ENCODE results near the gene LRRC75B. TPM values are rescaled to one million over a fixed set of nuclear protein-coding genes. Genes with fewer than 3 reads are reported as not detected.
"Not testable (repeated sequence)": the region's sequence is repeated elsewhere in the genome, so short reads cannot be mapped to it uniquely, and the experiment has no call there.

Gene LRRC75B
- 33.3 TPM for polyA plus RNA-seq (ENCODE audit: insufficient read length)
- long read RNA-seq, donor 1, transcript LRRC75B-201 (4 exons, 1,238 nt): major isoform, 10 of 375 reads
- long read RNA-seq, donor 1, partial matches to known transcripts: 361 of 375 reads
- long read RNA-seq, donor 1, other reads (novel, unspliced or antisense): 0 of 375 reads
- long read RNA-seq, donor 2, transcript LRRC75B-206 (2 exons, 957 nt): major isoform, 5 of 19 reads
- long read RNA-seq, donor 2, partial matches to known transcripts: 6 of 19 reads
- long read RNA-seq, donor 2, other reads (novel, unspliced or antisense): 0 of 19 reads
- long read RNA-seq, donor 3, partial matches to known transcripts: 0 of 8 reads
- long read RNA-seq, donor 3, other reads (novel, unspliced or antisense): 0 of 8 reads
- long read RNA-seq, donor 4, partial matches to known transcripts: 0 of 2 reads
- long read RNA-seq, donor 4, other reads (novel, unspliced or antisense): 0 of 2 reads
- long read RNA-seq, donor 5, transcript LRRC75B-201 (4 exons, 1,238 nt): major isoform, 7 of 16 reads
- long read RNA-seq, donor 5, partial matches to known transcripts: 5 of 16 reads
- long read RNA-seq, donor 5, other reads (novel, unspliced or antisense): 0 of 16 reads
- long read RNA-seq, donor 6, transcript LRRC75B-201 (4 exons, 1,238 nt): major isoform, 9 of 14 reads
- long read RNA-seq, donor 6, partial matches to known transcripts: 0 of 14 reads
- long read RNA-seq, donor 6, other reads (novel, unspliced or antisense): 0 of 14 reads
- long read RNA-seq, donor 7, partial matches to known transcripts: 22 of 27 reads
- long read RNA-seq, donor 7, other reads (novel, unspliced or antisense): 0 of 27 reads
- long read RNA-seq, donor 8, partial matches to known transcripts: 0 of 6 reads
- long read RNA-seq, donor 8, other reads (novel, unspliced or antisense): 0 of 6 reads

GRCh38 chr22:24592851-24593558 lies at the start of gene LRRC75B:
Gene LRRC75B (minus strand): TSS chr22:24593073. CDS start chr22:24593039, 34 bp downstream.
- DNase-seq: peak; percentile 85

- DNase-seq: not testable (repeated sequence)
Measured at GRCh38 chr22:24642307-24642706, 49.4 kb upstream of the LRRC75B start.

DNA sequence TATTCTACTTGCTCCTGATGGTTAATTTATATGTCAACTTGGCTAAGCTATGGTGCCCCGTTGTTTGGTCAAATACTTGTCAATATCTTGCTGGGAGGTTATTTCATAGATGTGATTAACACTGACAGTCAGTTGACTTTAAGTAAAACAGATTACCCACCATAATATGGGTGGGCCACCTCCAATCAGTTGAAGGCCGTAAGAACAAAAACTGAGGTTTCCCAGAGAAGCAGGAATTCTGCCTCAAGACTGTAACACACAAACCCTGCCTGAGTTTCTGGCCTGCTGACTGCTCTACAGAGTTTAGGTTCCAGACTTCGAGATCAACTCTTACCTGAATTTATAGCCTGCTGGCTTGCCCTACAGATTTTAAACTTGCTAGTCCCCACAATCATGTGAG lies 43.6 kb upstream of the LRRC75B start:
- not testable (repeated sequence) for DNase-seq

DNA sequence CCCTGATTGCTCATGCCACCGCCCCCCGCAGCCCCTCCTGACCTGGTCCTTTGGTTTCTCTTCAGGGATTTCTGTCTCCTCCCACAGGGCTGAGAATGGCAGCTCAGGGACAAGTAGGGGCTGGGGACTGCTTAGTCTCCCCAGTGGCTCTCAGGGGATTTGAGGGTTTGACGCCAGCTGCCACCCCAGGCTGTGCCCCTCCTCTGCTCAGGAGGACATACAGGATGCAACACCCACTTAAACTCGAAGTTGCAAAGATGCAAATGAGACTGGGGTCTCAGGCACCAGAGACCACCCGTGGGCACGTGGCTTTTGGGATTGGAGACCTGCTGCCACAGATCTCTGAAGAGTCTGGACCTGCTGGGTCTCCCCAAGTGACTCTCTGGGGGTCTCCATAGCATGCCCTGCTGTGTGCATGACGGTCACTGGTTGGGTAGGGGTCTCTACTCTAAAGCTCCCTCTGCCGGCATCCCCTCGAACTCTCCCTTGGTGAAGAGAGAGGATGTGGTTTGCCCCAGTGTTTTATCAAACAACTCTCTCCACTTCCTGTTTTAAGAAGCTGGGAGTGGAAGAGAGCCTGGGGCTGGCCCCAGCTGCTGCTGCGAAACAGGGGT lies 42.0 kb upstream of the LRRC75B start:
- DNase-seq: not testable (repeated sequence)

- DNase-seq: peak; percentile 19
Measured at GRCh38 chr22:24633231-24634023, 40.6 kb upstream of the LRRC75B start.

GRCh38 chr22:24632642-24633041 lies 39.8 kb upstream of the LRRC75B start:
- not testable (repeated sequence) for DNase-seq

DNA sequence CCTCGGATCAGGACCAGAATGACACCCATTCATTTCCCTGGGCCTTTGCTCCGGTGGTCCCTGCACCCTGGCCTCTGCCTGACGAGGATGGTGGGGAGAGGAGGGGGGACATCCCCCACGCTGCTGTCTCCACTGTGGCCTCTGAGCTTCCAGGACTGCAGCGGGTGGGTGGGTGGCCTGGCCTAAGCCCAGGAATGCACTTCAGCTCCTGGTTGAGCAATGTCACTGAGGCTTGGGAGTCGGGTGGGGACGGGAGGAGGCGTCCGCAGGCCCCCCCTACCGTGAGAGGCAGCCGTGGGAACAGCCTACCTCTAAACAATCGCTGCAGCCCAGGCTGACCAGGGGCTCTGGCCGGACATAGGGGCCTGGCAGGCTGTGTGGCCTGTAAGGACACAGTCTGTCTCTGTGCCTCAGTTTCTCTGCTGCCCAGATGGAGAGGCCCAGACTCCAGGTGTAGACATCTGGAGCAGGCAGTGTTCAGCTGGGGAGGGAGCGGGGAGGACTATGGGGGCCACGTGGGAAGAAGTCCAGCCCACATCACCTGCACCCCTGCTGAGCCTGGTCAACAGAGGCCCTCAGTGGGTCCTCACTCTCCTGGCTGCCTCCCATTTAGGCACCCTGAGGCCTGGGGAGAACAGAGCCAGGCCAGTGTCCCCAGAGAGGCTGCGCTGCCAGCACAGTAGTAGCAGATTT lies 38.7 kb upstream of the LRRC75B start:
- peak; percentile 31 for DNase-seq

GRCh38 chr22:24630812-24631427 lies 38.0 kb upstream of the LRRC75B start:
- not testable (repeated sequence) for DNase-seq

GRCh38 chr22:24629069-24629468 lies 36.2 kb upstream of the LRRC75B start:
- DNase-seq: not testable (repeated sequence)

DNA sequence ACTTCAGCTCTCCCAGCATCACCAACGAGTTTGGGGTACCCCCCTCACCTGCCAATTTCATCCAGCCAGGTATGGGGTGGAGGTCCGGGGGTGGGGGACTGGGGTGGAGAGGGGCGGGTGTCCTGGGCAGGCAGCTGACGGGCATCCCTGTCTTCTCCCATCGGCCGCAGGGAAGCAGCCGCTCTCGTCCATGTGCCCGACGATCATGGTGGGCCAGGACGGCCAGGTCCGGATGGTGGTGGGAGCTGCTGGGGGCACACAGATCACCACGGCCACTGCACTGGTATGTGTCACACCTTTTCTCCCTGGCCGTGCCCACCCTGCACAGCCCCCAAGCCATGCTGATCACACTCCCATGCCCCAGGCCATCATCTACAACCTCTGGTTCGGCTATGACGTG lies 35.0 kb upstream of the LRRC75B start:
- DNase-seq: not testable (repeated sequence)

GRCh38 chr22:24622596-24622995 lies 29.7 kb upstream of the LRRC75B start:
- DNase-seq: not testable (repeated sequence)

DNA sequence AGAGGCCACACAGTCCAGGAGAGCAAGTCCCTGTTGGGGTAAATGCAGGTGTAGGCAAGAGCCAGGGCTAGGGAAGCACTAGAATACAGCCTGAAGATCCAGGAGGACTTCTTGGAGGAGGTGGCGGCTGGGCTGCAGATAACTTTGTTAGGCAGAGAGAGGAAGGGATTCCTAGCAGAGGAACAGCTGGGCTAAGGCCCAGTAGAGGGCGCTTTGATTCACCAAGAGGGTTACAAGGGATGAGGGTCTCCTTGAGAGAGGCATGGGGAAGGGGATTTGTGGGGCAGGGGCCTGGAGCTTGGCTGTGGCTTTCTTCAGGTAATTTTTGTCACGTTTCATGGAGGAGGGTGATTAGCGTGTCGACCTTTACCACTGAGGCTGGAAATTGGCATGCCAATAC lies 28.4 kb upstream of the LRRC75B start:
- not testable (repeated sequence) for DNase-seq

DNA sequence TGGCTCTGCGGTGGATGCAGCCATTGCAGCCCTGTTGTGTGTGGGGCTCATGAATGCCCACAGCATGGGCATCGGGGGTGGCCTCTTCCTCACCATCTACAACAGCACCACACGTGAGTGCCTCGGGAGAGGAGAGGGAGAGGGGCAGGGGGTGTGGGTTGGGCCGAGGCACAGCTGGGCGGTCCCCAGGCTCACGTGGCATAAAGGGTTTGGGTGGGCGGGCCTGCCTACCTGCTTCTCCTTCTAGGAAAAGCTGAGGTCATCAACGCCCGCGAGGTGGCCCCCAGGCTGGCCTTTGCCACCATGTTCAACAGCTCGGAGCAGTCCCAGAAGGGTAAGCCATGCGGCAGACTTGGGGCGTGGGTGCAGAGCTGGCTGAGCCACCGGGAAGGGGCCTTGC lies 21.9 kb upstream of the LRRC75B start:
- DNase-seq: not testable (repeated sequence)

DNA sequence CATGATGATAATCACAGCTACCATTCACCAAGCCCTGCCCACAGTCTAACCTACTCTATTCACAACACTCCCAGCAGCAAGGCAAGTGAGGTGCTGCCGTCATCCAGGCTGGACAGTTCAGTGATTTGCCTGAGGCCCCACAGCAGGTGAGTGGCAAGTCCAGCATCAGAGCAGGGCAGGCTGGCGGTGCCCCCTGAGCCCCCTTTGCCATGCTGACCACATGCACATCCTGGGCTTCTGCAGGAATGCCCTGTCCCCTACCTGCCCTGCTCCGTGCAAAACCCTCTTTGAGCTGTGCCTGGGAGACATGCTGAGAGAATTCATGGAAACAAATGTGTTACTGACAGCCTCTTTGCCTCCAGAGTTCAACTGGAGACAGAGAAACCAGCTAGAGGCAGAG lies 17.0 kb upstream of the LRRC75B start:
- DNase-seq: not testable (repeated sequence)

DNA sequence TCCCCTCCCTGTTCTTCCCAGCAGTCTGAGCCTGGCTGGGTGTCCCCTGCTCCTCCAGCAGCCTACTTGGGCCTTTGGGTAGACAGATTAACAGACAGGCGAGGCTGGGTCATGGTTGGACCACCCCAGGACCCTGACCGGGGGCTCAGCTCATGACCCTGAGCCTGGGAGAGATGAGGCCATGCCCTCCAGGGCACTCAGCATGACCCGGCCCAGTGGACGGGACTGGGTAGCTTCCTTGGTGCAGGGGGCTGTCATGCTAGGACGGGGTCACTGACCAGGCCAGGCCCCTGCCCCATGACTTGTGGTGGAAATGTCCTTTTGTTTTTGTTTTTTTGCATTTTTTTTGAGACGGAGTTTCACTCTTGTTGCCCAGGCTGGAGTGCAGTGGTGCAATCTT lies 15.5 kb upstream of the LRRC75B start:
- not testable (repeated sequence) for DNase-seq

DNA sequence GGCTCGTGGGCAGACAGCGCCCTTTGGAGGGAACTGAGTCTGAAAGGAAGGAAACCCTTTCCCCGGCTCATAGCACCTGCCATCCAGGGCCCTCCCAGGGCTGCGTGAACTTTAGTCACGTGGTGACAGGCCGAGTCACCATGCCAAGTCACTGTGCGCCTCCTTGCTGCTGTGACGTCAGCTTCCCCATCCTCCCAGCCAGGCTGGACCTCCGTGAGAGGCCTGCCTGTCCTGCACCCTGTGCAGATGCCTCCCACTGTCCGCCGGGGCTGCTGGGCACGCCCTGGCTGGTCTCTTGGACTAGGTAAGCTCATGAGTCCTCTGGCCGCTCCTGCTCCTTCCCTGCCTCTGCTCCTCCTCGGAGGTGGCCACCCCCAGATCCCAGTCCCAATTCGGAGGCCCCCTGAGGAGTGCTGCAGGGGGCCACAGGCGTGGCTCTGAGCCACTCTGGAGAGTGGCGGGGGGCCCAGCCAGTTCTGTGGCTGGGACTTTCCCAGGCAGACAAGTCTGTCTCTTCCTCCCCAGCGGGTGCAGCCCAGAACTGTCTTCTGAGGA lies 14.6 kb upstream of the LRRC75B start:
- DNase-seq: not testable (repeated sequence)

- not testable (repeated sequence) for DNase-seq
Measured at GRCh38 chr22:24606340-24606739, 13.5 kb upstream of the LRRC75B start.

GRCh38 chr22:24603770-24604629 lies 11.1 kb upstream of the LRRC75B start:
- DNase-seq: not testable (repeated sequence)
